ENCODE data around the gene NEBL.

DNA sequence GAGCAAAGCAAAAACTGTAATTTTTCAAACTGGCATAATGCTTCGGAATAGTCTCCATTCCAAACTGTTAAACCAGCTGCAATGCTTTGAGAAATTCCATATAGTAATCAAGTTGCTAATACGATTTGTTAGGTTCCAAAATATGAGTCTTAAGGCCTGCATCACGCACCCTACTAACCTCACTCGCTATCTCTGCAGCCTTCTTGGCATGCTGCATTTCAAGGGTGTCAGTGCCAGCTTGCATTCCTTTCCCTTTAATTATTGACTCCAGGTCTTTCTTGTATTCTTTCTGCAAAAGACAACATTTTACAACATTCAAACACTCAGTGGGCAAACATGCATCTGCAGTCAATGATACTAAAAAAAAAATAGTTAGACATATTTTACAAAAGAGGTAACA lies 61.8 kb downstream of the NEBL start:
- TF ChIP-seq, protein P1, sequence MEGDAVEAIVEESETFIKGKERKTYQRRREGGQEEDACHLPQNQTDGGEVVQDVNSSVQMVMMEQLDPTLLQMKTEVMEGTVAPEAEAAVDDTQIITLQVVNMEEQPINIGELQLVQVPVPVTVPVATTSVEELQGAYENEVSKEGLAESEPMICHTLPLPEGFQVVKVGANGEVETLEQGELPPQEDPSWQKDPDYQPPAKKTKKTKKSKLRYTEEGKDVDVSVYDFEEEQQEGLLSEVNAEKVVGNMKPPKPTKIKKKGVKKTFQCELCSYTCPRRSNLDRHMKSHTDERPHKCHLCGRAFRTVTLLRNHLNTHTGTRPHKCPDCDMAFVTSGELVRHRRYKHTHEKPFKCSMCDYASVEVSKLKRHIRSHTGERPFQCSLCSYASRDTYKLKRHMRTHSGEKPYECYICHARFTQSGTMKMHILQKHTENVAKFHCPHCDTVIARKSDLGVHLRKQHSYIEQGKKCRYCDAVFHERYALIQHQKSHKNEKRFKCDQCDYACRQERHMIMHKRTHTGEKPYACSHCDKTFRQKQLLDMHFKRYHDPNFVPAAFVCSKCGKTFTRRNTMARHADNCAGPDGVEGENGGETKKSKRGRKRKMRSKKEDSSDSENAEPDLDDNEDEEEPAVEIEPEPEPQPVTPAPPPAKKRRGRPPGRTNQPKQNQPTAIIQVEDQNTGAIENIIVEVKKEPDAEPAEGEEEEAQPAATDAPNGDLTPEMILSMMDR (IDR thresholded peaks at IDR 0.05), result no peak
- no peak for TF ChIP-seq ZFX (IDR thresholded peaks at IDR 0.05; ENCODE audit: borderline replicate concordance)
